OCI-LY7 (cell line): Measurements from ENCODE around the gene RIMBP2. TPM values are rescaled to one million over a fixed set of nuclear protein-coding genes. Genes with fewer than 3 reads are reported as not detected.

ENCODE experiments used
- BruUV-seq: library from RNA; stranded (reverse); fragments of 400-500 nt; replicated peaks from 2 replicates; lab custom pipeline; 2021; lab: Mats Ljungman, UMichigan
- CTCF ChIA-PET: fragments of 300-600 bp; sonication (Branson Sonifier 250); formaldehyde crosslinking; loops from one replicate; lab custom pipeline; 2022; ENCODE audit warnings: antibody characterized with exemption; ENCODE audit not compliant: unreplicated experiment; lab: Charles Lee
- POLR2A ChIA-PET: fragments of 300-600 bp; sonication (Branson Sonifier 250); formaldehyde crosslinking; loops from one replicate; lab custom pipeline; 2022; ENCODE audit warnings: antibody characterized with exemption; lab: Charles Lee
- DNase-seq: peaks from one replicate; pipeline ENCODE4 v3.0.0-alpha.2; 2015; ENCODE audit warnings: low spot score
- H2AFZ ChIP-seq: fragments of 200-600 bp; sonication (generic), shearing (Covaris generic); 2 replicates; pipeline ENCODE4 v1.6.1; 2014; ENCODE audit warnings: mild to moderate bottlenecking, antibody characterized with exemption, low read length, moderate library complexity
- H3K27ac ChIP-seq: fragments of 200-600 bp; sonication (generic); 2 replicates; pipeline ENCODE4 v1.5.1; 2014; ENCODE audit warnings: mixed run types, low read depth, mild to moderate bottlenecking, moderate library complexity, low read length, inconsistent platforms; ENCODE audit not compliant: poor library complexity, severe bottlenecking
- H3K36me3 ChIP-seq: fragments of 200-600 bp; sonication (generic); 2 replicates; pipeline ENCODE4 v1.6.1; 2014; ENCODE audit warnings: mild to moderate bottlenecking, antibody characterized with exemption, low read length, moderate library complexity, mixed read lengths; ENCODE audit not compliant: insufficient read depth
- H3K4me1 ChIP-seq: fragments of 200-600 bp; sonication (generic); 2 replicates; pipeline ENCODE4 v1.5.1; 2014; ENCODE audit warnings: mild to moderate bottlenecking, low read length; ENCODE audit not compliant: insufficient read depth, poor library complexity, severe bottlenecking
- H3K4me2 ChIP-seq: fragments of 200-600 bp; sonication (generic); 2 replicates; pipeline ENCODE4 v1.6.1; 2014; ENCODE audit warnings: mild to moderate bottlenecking, low read length
- H3K4me3 ChIP-seq: fragments of 200-600 bp; sonication (generic); 2 replicates; pipeline ENCODE4 v1.5.1; 2014; ENCODE audit warnings: mild to moderate bottlenecking, low read depth, low read length; ENCODE audit not compliant: poor library complexity, severe bottlenecking
- H3K79me2 ChIP-seq: fragments of 200-600 bp; sonication (generic); 2 replicates; pipeline ENCODE4 v1.6.1; 2016; ENCODE audit warnings: low read depth, mild to moderate bottlenecking, low read length, moderate library complexity, mixed read lengths; ENCODE audit not compliant: insufficient read depth
- H3K9me2 ChIP-seq: fragments of 200-600 bp; sonication (generic); 2 replicates; pipeline ENCODE4 v1.6.1; 2016; ENCODE audit warnings: mild to moderate bottlenecking, low read length, mixed read lengths; ENCODE audit not compliant: insufficient read depth
- H3K9me3 ChIP-seq: fragments of 200-600 bp; sonication (generic); 2 replicates; pipeline ENCODE4 v1.6.1; 2014; ENCODE audit warnings: mild to moderate bottlenecking, mixed run types, low read length, mixed read lengths
- H4K20me1 ChIP-seq: fragments of 200-600 bp; sonication (generic); 2 replicates; pipeline ENCODE4 v1.6.1; 2014; ENCODE audit warnings: mild to moderate bottlenecking, antibody characterized with exemption, low read length, moderate library complexity, mixed read lengths; ENCODE audit not compliant: insufficient read depth
- EZH2phosphoT487 ChIP-seq: fragments of 200-600 bp; sonication (generic); IDR thresholded peaks from 2 replicates; pipeline ENCODE4 v1.6.1; 2018; ENCODE audit warnings: low read depth, borderline replicate concordance, mild to moderate bottlenecking, mixed run types, antibody characterized with exemption, low read length, moderate library complexity, mixed read lengths
- intact Hi-C: fragments of 100-400 bp; cut with micrococcal nuclease; formaldehyde crosslinking; loops from one replicate; pipeline ENCODE4 v1.10.0; 2022; ENCODE audit not compliant: unreplicated experiment
- total RNA-seq, 2 experiments: library from RNA; depleted of rRNA in 1 of 2; stranded (reverse); fragments of >200 nt in 1 of 2; shearing (Covaris generic) in 1 of 2; gene quantifications; 2 replicates each; pipeline ENCODE4 v1.2.3, GENCODE V29; 2014 to 2022
- TF ChIP-seq, protein P1 (sequence below): fragments of 200-600 bp; sonication (generic); conservative IDR thresholded peaks from 2 replicates; pipeline ENCODE4 v1.5.1; 2014; ENCODE audit warnings: mild to moderate bottlenecking, antibody characterized with exemption, low read length, moderate library complexity, mixed read lengths

The RIMBP2 gene
- total RNA-seq, 2 experiments from 2014 or later: not detected

DNA sequence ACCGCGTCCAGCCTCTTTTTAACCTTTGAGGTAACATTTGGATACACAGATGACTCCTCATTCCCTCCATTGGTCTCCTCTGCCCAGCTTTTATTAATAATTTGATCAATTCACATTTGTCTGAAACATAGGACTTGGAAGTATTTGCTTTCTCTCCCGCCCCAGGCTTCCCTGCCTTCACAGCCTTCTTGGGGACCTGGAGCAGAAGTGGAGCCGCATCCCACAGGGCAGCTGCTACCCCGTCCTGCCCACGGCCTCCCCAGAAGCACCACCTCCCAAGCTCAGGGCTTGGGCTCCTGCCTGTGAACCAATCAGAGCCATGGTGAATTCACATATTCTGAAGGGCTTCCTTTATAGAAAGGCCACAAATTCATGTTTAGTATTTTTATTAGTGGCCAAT lies 280.8 kb downstream of the RIMBP2 start:
- Histone ChIP-seq H2AFZ (no peak overlapping the region), H3K36me3 (no peaks in the 10 kb centered on the region), H3K4me1 (no peaks in the 10 kb centered on the region), H3K79me2 (no peaks in the 10 kb centered on the region), H3K27ac (no peak overlapping the region), H3K4me2 (no peak overlapping the region), H3K4me3 (no peak overlapping the region), H4K20me1 (no peaks in the 10 kb centered on the region), H3K9me3 (no peaks in the 10 kb centered on the region), H3K9me2 (no peaks in the 10 kb centered on the region)
- CTCF ChIA-PET: no interaction called here
- no peak for DNase-seq
- intact Hi-C loops: no loop called here
- BruUV-seq: no TSS peak
- TF ChIP-seq, protein P1, sequence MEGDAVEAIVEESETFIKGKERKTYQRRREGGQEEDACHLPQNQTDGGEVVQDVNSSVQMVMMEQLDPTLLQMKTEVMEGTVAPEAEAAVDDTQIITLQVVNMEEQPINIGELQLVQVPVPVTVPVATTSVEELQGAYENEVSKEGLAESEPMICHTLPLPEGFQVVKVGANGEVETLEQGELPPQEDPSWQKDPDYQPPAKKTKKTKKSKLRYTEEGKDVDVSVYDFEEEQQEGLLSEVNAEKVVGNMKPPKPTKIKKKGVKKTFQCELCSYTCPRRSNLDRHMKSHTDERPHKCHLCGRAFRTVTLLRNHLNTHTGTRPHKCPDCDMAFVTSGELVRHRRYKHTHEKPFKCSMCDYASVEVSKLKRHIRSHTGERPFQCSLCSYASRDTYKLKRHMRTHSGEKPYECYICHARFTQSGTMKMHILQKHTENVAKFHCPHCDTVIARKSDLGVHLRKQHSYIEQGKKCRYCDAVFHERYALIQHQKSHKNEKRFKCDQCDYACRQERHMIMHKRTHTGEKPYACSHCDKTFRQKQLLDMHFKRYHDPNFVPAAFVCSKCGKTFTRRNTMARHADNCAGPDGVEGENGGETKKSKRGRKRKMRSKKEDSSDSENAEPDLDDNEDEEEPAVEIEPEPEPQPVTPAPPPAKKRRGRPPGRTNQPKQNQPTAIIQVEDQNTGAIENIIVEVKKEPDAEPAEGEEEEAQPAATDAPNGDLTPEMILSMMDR: no peak
- TF ChIP-seq EZH2phosphoT487: no peak
- POLR2A ChIA-PET: no interaction called here

DNA sequence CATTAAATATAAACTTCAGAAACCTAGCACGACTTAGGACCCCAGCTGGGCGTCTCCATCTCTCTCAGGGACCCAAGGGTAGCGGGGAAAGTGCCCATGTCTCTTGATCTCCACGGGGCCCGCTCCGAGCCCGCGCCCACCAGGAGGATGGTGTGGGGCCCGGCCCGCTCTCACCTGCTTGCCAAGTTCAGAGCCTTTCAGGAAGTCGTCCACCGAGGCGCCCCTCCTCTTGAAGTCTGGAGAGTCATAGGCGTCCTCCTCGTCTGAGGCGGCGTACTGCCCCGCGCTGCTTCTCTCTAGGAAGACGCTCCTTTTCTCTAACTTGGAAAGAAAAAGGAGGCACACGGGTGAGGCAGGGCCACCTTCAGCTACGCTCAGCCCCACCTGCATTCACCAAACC lies 281.5 kb downstream of the RIMBP2 start:
- Histone ChIP-seq H4K20me1 (no peaks in the 10 kb centered on the region), H3K4me3 (no peak overlapping the region), H2AFZ (no peak overlapping the region), H3K9me3 (no peaks in the 10 kb centered on the region), H3K79me2 (no peaks in the 10 kb centered on the region), H3K9me2 (no peaks in the 10 kb centered on the region), H3K4me2 (no peak overlapping the region), H3K36me3 (no peaks in the 10 kb centered on the region), H3K4me1 (no peaks in the 10 kb centered on the region), H3K27ac (no peak overlapping the region)
- POLR2A ChIA-PET: interaction anchor here (0.8 kb wide), 1 partner anchor 9 kb away, joined by 3 read pairs; no protein-coding TSS in a partner anchor
- intact Hi-C loops: no loop called here
- TF ChIP-seq, protein P1: no peak
- no peak for DNase-seq
- no TSS peak for BruUV-seq
- CTCF ChIA-PET: no interaction called here

DNA sequence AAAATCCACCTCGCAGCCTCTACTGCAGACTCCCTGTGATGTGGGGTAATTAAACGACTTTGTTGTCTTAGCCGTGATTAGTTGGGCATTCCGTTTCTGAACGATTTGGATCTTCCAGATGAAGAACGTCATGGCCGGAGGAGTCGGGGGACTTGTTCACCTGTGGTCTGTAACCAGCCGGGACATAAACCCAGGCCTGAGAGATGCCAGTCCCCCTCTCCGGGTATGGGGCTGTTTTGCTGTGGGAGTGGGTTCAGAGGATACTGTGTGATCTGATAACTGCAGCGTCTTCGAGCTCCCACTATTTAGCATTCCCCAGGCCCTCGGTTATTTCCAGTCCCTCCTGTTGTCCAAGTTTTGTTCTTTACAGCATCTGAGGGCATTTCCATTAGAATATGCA lies 282.3 kb downstream of the RIMBP2 start:
- CTCF ChIA-PET: no interaction called here
- H3K4me2 ChIP-seq: no peak overlapping the region
- no peaks in the 10 kb centered on the region for H3K9me3 ChIP-seq
- H2AFZ ChIP-seq: no peak overlapping the region
- no peak for DNase-seq
- TF ChIP-seq EZH2phosphoT487: no peak
- TF ChIP-seq, protein P1: no peak
- no peaks in the 10 kb centered on the region for H3K9me2 ChIP-seq
- no TSS peak for BruUV-seq
- H3K36me3 ChIP-seq: no peaks in the 10 kb centered on the region
- intact Hi-C loops: no loop called here
- H3K4me3 ChIP-seq: no peak overlapping the region
- no peaks in the 10 kb centered on the region for H4K20me1 ChIP-seq
- POLR2A ChIA-PET: interaction anchor here (0.8 kb wide), 1 partner anchor 10 kb away, joined by 3 read pairs; no protein-coding TSS in a partner anchor
- no peak overlapping the region for H3K27ac ChIP-seq
- H3K79me2 ChIP-seq: no peaks in the 10 kb centered on the region
- H3K4me1 ChIP-seq: no peaks in the 10 kb centered on the region
